Activated T-helper 1 cell treated with anti-CD3 and anti-CD28 coated beads, Interleukin-12 subunit alpha, Interleukin-12 subunit beta, Interleukin-2, Interleukin-4 antibody, amounts not matched to agents 30 ng/mL and 10 ng/mL and 1 ng/mL, durations not matched to agents 14 hours and 24 hours and 36 hours (primary cell): ENCODE measurements around the gene LASP1. TPM values are rescaled to one million over a fixed set of nuclear protein-coding genes. Genes with fewer than 3 reads are reported as not detected.
"Not testable (repeated sequence)": the region's sequence is repeated elsewhere in the genome, so short reads cannot be mapped to it uniquely, and the experiment has no call there.

Experiments used
- DNase-seq: peaks from one replicate; pipeline ENCODE4 v3.0.0; 2021; ENCODE audit warnings: low spot score
- H3K27ac Mint-ChIP-seq: one replicate; pipeline ENCODE4 v1.8.0; 2021; ENCODE audit warnings: mild to moderate bottlenecking, mixed read lengths
- H3K27me3 Mint-ChIP-seq: one replicate; pipeline ENCODE4 v1.8.0; 2022; ENCODE audit warnings: mild to moderate bottlenecking, moderate library complexity, mixed read lengths; ENCODE audit not compliant: insufficient read depth
- H3K36me3 Mint-ChIP-seq: one replicate; pipeline ENCODE4 v1.8.0; 2021; ENCODE audit warnings: low read depth, mixed read lengths
- H3K4me1 Mint-ChIP-seq: one replicate; pipeline ENCODE4 v1.8.0; 2021; ENCODE audit warnings: low read depth, mixed read lengths
- H3K4me3 Mint-ChIP-seq: one replicate; pipeline ENCODE4 v1.8.0; 2021; ENCODE audit warnings: mild to moderate bottlenecking, moderate library complexity, mixed read lengths
- H3K9me3 Mint-ChIP-seq: one replicate; pipeline ENCODE4 v1.8.0; 2021; ENCODE audit warnings: mixed read lengths
- intact Hi-C: fragments of 100-400 bp; cut with micrococcal nuclease; formaldehyde crosslinking; loops from one replicate; pipeline ENCODE4 v1.15.1; 2024
- total RNA-seq: library from RNA; stranded (reverse); gene quantifications from 2 replicates; pipeline ENCODE4 v1.2.3, GENCODE V29; 2022

The LASP1 gene
- total RNA-seq, 1 donor from 2014 or later = 133 TPM

DNA sequence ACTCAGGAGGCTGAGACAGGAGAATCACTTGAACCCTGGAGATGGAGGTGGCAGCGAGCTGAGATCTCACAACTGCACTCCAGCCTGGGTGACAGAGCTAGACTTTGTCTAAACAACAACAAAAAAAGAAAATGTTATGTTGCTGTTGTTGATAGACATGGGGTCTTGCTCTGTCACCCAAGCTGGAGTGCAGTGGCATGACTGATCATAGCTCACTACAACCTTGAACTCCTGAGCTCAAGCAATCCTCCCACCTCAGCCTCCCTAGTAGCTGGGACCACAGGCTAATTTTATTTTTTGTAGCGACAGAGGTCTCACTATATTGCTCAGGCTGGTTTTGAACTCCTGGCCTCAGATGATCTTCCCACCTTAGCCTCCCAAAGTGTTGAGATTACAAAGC lies 77.3 kb downstream of the LASP1 start:
- H3K27ac Mint-ChIP-seq = no peak overlapping the region
- H3K27me3 Mint-ChIP-seq = peaks cover 5% of the 10 kb centered on the region
- intact Hi-C loops = no loop called here
- no peaks in the 10 kb centered on the region for H3K36me3 Mint-ChIP-seq
- peaks cover 6% of the 10 kb centered on the region for H3K4me1 Mint-ChIP-seq
- H3K9me3 Mint-ChIP-seq = no peaks in the 10 kb centered on the region
- no peak overlapping the region for H3K4me3 Mint-ChIP-seq
- DNase-seq = no peak

DNA sequence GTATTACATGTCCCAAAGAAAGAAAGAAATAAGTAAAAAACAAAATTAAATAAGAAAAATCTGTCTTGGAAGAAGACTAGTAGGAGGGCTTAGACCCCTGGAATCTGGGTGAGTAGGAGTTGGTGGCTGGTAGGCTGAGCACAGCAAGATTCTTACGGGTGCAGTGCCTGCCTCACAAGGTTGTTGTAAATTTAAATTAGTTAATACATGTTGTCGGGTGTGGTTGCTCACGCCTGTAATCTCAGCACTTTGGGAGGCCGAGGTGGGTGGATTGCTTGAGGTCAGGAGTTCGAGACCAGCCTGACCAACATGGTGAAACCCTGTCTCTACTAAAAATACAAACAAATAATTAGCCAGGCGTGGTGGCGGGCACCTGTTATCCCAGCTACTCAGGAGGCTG lies 83.9 kb downstream of the LASP1 start:
- H3K4me1 Mint-ChIP-seq, H3K36me3 Mint-ChIP-seq, H3K27me3 Mint-ChIP-seq, H3K27ac Mint-ChIP-seq, H3K4me3 Mint-ChIP-seq, H3K9me3 Mint-ChIP-seq, intact Hi-C loops, DNase-seq: not testable (repeated sequence)

DNA sequence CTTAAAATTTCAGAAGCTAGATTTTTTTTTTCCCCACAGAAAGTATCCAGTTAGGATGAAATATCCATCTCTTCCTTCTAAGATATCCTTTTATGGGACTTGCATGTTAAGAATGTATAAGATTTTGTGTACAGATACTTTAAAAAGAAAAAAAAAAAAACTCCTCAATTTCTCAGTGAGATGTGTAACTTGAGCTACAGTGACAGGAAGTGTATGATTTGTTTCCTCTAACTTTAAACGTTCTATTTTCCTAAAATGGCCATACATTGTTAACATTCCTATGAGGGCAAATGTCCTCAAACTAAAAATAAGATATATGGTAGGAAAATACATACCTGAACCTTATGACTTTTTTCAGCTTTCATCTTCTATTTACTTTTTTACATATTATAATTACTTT lies 88.5 kb downstream of the LASP1 start:
- H3K9me3 Mint-ChIP-seq = no peaks in the 10 kb centered on the region
- no peaks in the 10 kb centered on the region for H3K36me3 Mint-ChIP-seq
- H3K4me3 Mint-ChIP-seq = no peak overlapping the region
- H3K27me3 Mint-ChIP-seq = no peaks in the 10 kb centered on the region
- H3K4me1 Mint-ChIP-seq = peaks cover 7% of the 10 kb centered on the region
- intact Hi-C loops = no loop called here
- no peak for DNase-seq
- no peak overlapping the region for H3K27ac Mint-ChIP-seq

DNA sequence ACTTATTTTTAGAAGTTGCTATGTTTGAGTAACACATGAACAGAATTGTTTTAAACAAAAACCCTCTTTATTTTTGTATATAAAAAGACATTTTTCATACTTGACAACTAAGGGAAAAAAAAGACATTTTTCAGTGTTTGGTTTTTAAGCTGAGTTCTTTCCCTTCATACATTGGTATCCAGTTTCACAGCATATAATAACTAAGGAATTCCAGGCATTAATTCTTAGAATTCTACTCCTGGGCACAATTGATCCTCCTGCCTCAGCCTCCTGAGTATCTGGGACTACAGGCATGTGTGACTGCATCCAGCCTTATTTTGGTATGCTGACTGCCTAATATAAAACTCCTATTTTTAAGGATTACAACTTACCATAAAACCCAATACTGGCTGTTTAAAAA lies 88.9 kb downstream of the LASP1 start:
- DNase-seq = no peak
- no peaks in the 10 kb centered on the region for H3K36me3 Mint-ChIP-seq
- intact Hi-C loops = no loop called here

DNA sequence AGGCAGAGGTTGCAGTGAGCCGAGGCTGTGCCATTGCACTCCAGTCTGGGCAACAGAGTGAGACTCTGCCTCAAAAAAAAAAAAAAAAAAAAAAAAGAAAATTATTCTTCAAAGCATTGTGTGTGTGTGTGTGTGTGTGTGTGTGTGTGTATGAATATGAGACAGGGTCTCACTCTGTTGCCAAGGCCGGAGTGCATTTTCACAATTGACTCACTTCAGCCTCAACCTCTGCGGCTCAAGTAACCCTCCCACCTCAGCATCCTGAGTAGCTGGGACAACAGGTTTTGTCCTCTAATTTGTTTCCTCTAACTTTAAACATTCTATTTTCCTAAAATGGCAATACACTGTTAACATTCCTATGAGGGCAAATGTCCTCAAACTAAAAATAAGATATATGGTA lies 89.7 kb downstream of the LASP1 start:
- no peak overlapping the region for H3K27ac Mint-ChIP-seq
- H3K27me3 Mint-ChIP-seq = no peaks in the 10 kb centered on the region
- no peaks in the 10 kb centered on the region for H3K9me3 Mint-ChIP-seq
- peaks cover 7% of the 10 kb centered on the region for H3K4me1 Mint-ChIP-seq
- intact Hi-C loops = no loop called here
- no peak overlapping the region for H3K4me3 Mint-ChIP-seq
- no peaks in the 10 kb centered on the region for H3K36me3 Mint-ChIP-seq
- DNase-seq = no peak

More for the DNA sequence above, 88.9 kb downstream of the LASP1 start:
- no peak overlapping the region for H3K4me3 Mint-ChIP-seq
- no peaks in the 10 kb centered on the region for H3K9me3 Mint-ChIP-seq
- H3K27me3 Mint-ChIP-seq = no peaks in the 10 kb centered on the region
- H3K27ac Mint-ChIP-seq = no peak overlapping the region
- H3K4me1 Mint-ChIP-seq = peaks cover 7% of the 10 kb centered on the region

DNA sequence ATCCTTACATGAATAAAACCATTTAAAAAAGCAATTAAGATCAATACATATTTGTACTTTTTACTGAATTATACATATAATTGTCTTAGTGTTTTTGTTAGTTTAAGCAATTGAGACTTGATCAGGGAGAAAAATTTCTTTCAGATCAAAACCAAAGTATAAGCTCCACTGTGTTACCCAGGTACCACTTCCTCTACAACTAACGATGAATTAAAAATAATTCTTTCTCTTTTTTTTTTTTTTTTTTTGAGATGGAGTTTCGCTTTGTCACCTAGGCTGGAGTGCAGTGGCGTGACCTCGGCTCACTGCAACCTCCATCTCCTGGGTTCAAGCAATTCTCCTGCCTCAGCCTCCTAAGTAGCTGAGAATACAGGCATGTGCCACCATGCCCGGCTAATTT lies 90.5 kb downstream of the LASP1 start:
- no peak for DNase-seq
- no peaks in the 10 kb centered on the region for H3K27me3 Mint-ChIP-seq
- H3K36me3 Mint-ChIP-seq = no peaks in the 10 kb centered on the region
- H3K4me3 Mint-ChIP-seq = no peak overlapping the region
- H3K9me3 Mint-ChIP-seq = no peaks in the 10 kb centered on the region
- intact Hi-C loops = no loop called here
- no peak overlapping the region for H3K27ac Mint-ChIP-seq
- peaks cover 7% of the 10 kb centered on the region for H3K4me1 Mint-ChIP-seq

DNA sequence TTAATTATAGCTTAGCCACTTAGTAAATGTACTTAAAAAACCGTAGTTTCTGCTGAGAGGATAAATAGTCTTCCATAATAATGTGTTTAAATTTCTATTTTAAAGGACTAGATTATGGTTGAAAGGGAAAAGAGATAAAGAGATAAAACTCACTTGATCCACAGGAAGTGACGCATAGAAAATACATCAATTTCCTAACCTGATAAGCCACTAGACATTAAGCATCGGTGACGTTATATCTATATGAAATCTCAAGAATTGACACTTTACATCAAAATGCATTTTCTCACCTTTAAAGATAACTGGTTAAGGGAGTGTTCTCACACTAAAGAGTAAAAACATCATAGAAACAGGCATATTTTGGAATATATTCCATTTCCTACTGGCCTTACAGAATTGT lies 91.6 kb downstream of the LASP1 start:
- no peaks in the 10 kb centered on the region for H3K9me3 Mint-ChIP-seq
- no peaks in the 10 kb centered on the region for H3K36me3 Mint-ChIP-seq
- DNase-seq = no peak
- H3K27ac Mint-ChIP-seq = no peak overlapping the region
- no peaks in the 10 kb centered on the region for H3K27me3 Mint-ChIP-seq
- H3K4me3 Mint-ChIP-seq = no peak overlapping the region
- peaks cover 7% of the 10 kb centered on the region for H3K4me1 Mint-ChIP-seq
- intact Hi-C loops = no loop called here

DNA sequence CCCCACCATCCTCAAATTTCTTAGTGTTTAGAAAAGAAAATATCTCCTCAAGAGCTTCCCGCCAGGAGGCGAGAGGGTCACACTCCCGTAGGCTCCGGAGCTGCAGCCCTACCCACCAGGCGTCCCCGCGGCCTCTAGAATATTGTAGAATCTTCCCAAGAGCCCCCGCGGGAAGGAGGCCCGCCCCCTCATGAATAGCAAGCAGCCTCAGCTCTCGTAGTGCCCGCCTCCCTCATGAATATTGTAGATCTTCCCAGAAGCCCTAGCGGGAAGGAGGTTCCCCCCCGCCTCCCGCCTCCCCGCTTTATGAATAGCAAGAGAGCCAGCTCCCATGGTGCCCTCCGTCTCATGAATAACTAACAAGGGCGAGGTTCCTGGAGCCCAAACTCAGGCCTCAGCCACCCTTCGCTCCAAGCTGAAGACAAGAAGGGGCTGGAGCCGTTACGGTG lies 97.5 kb downstream of the LASP1 start, which contains the start of gene FBXO47:
TSS of gene FBXO47 (minus strand) at position 114 of the 449 bp plus-strand sequence. CDS start 4,378 bp downstream, outside the sequence.
- Mint-ChIP-seq H3K4me3 (peak within 1 kb of the TSS; percentile 78), H3K36me3 (no peaks in the 10 kb centered on the region), H3K9me3 (no peaks in the 10 kb centered on the region), H3K4me1 (peaks cover 11% of the 10 kb centered on the region), H3K27me3 (peaks cover 11% of the 10 kb centered on the region), H3K27ac (peak within 1 kb of the TSS; percentile 65)
- peak; percentile 72 for DNase-seq
- intact Hi-C loops = loop anchor here (5.0 kb wide), 3 partner anchors 95 to 615 kb away; partner anchors contain the start of genes LASP1, RPL23 and SOCS7

DNA sequence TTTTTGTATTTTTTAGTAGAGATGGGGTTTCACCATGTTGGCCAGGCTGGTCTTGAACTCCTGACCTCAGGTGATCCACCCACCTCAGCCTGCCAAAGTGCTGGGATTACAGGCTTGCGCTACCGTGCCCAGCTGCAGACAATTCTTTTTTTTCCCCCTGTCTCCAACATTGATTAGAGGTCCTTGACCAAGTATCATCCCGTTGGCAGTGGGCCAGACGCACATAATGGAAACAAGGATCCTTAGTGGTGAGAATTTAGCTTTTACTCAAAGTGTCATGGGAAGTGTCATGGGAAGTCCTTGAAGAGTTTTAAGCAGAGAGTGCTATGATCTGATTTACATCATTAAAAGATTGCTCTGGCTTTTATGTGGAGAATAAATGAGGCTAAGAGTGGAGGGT lies 99.4 kb downstream of the LASP1 start:
- no peak overlapping the region for H3K27ac Mint-ChIP-seq
- no peak overlapping the region for H3K4me3 Mint-ChIP-seq
- no peaks in the 10 kb centered on the region for H3K36me3 Mint-ChIP-seq
- intact Hi-C loops = loop anchor here (5.0 kb wide), 3 partner anchors 97 to 617 kb away; partner anchors contain the start of genes LASP1, RPL23 and SOCS7
- H3K27me3 Mint-ChIP-seq = peaks cover 11% of the 10 kb centered on the region
- no peaks in the 10 kb centered on the region for H3K9me3 Mint-ChIP-seq
- no peak for DNase-seq
- H3K4me1 Mint-ChIP-seq = peaks cover 11% of the 10 kb centered on the region

DNA sequence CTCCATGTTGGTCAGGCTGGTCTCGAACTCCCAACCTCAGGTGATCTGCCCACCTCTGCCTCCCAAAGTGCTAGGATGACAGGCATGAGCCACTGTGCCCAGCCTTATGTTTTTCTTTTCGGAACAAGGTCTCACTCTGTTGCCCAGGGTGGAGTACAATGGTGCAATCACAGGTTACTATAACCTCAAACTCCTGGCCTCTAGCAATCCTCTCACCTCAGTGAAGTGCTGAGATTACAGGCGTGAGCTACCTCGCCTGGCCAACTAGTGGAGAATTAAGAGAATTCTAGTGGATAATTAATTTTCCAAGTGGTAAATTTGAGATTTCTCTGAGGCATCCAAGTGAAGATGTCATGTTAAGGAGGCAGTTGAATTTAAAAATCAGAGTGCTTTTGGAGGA lies 100.3 kb downstream of the LASP1 start:
- no peak overlapping the region for H3K4me3 Mint-ChIP-seq
- peaks cover 11% of the 10 kb centered on the region for H3K4me1 Mint-ChIP-seq
- H3K27me3 Mint-ChIP-seq = peaks cover 11% of the 10 kb centered on the region
- no peaks in the 10 kb centered on the region for H3K9me3 Mint-ChIP-seq
- intact Hi-C loops = no loop called here
- no peak overlapping the region for H3K27ac Mint-ChIP-seq
- H3K36me3 Mint-ChIP-seq = no peaks in the 10 kb centered on the region
- DNase-seq = no peak

DNA sequence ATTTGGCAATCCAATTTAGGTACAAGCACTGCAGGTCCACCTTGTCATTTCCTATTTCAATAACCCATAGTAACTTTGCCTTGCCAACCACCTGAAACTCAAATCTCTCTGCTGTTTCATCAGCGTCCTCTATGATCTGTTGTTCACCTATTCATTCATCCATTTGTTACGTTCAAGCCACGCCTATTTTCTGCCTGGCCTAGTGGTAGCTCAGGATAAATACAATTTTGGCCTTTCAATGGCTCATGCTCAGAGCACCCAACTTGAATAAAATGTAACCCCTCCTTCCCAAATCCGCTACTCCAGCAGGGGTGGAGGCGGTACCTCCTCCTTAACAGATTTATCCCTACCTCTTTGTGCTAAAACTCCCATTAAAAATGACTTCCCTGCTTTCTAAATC lies 100.9 kb downstream of the LASP1 start:
- peaks cover 11% of the 10 kb centered on the region for H3K27me3 Mint-ChIP-seq
- no peaks in the 10 kb centered on the region for H3K9me3 Mint-ChIP-seq

More for the DNA sequence above, 100.9 kb downstream of the LASP1 start:
- intact Hi-C loops = no loop called here
- Mint-ChIP-seq H3K4me3 (no peak overlapping the region), H3K36me3 (no peaks in the 10 kb centered on the region), H3K27ac (no peak overlapping the region), H3K4me1 (peaks cover 11% of the 10 kb centered on the region)
- no peak for DNase-seq

Other genes starting within 250 kb of the LASP1 start
- gene EPOP, start 195.1 kb upstream of the LASP1 start, total RNA-seq = 56.5 and 58.8 TPM in 2 replicates
- gene MLLT6, start 164.8 kb upstream of the LASP1 start, total RNA-seq = 250 and 252 TPM in 2 replicates
- 39.2 and 41.4 TPM in 2 replicates for gene CISD3, start 139.7 kb upstream of the LASP1 start, total RNA-seq
- gene PCGF2, start 121.7 kb upstream of the LASP1 start, total RNA-seq = 3.7 and 4.6 TPM in 2 replicates
- 349 and 366 TPM in 2 replicates for gene PSMB3, start 117.3 kb upstream of the LASP1 start, total RNA-seq
- 40.6 and 40.8 TPM in 2 replicates for gene PIP4K2B, start 70.5 kb upstream of the LASP1 start, total RNA-seq
- gene CWC25, start 44.7 kb upstream of the LASP1 start, total RNA-seq = 28.6 and 30.4 TPM in 2 replicates
- gene RPL23, start 16.3 kb upstream of the LASP1 start, total RNA-seq = 1,847 and 1,871 TPM in 2 replicates
- 0.08 TPM in 1 of 2 replicates, not detected in the other for gene FBXO47, start 97.3 kb downstream of the LASP1 start, total RNA-seq